ENCODE results near the gene SLC35B4.

DNA sequence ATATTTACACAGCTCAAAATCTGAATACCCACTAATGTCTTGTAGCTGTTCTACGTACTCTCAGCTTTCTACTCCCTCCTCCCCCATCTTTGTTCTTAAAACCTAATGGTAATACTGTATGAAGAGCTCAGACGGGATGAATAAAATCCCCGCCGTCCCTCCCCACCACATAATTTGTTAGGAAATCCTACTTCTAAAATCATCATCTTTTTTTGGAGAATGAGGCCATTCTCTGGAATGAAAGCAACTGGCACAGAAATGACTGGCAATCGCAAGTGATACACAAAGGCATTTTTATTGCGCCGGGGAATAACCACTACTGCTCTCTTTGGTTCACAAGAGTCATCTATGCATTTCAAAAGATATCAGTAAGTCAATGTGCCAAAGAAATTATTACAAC lies 27.3 kb downstream of the SLC35B4 start:
- TF ChIP-seq CTCF (IDR thresholded peaks at IDR 0.05; ENCODE audit: borderline replicate concordance, extremely low read depth, low read length, poor library complexity, severe bottlenecking), result no peak
- no peak for TF ChIP-seq EZH2 (IDR thresholded peaks at IDR 0.05; ENCODE audit: borderline replicate concordance, low read depth, low read length, severe bottlenecking)
